RKO (cell line): ENCODE results near the gene MGAT3.
"Not testable (repeated sequence)": the region's sequence is repeated elsewhere in the genome, so short reads cannot be mapped to it uniquely, and the experiment has no call there.

Experiments used
- DNase-seq: peaks from one replicate; pipeline ENCODE4 v3.0.0-alpha.2; 2016; ENCODE audit warnings: low spot score

Gene MGAT3

GRCh38 chr22:39456522-39457197 lies at the start of gene MGAT3:
MGAT3 (plus strand) TSS chr22:39457012; CDS start chr22:39487348, 30,336 bp downstream.
- DNase-seq = no peak

- no peak for DNase-seq
Measured at GRCh38 chr22:39408173-39408572, 48.6 kb upstream of the MGAT3 start.

- DNase-seq = no peak
Measured at GRCh38 chr22:39408807-39409206, 48.0 kb upstream of the MGAT3 start.

GRCh38 chr22:39409516-39410029 lies 47.2 kb upstream of the MGAT3 start:
- DNase-seq = no peak

GRCh38 chr22:39410264-39410663 lies 46.5 kb upstream of the MGAT3 start:
- DNase-seq = no peak

- DNase-seq = not testable (repeated sequence)
Measured at GRCh38 chr22:39411828-39412365, 44.9 kb upstream of the MGAT3 start.

- DNase-seq = not testable (repeated sequence)
Measured at GRCh38 chr22:39413204-39413603, 43.6 kb upstream of the MGAT3 start.

- no peak for DNase-seq
Measured at GRCh38 chr22:39414377-39414776, 42.4 kb upstream of the MGAT3 start.

GRCh38 chr22:39414886-39415285 lies 41.9 kb upstream of the MGAT3 start:
- DNase-seq = no peak

GRCh38 chr22:39415506-39415905 lies 41.3 kb upstream of the MGAT3 start:
- DNase-seq = no peak

GRCh38 chr22:39416319-39416718 lies 40.5 kb upstream of the MGAT3 start:
- no peak for DNase-seq

GRCh38 chr22:39417641-39418040 lies 39.2 kb upstream of the MGAT3 start:
- DNase-seq = no peak

- no peak for DNase-seq
Measured at GRCh38 chr22:39418696-39419095, 38.1 kb upstream of the MGAT3 start.

- DNase-seq = no peak
Measured at GRCh38 chr22:39419096-39419495, 37.7 kb upstream of the MGAT3 start.

GRCh38 chr22:39419911-39420310 lies 36.9 kb upstream of the MGAT3 start:
- DNase-seq = no peak

- DNase-seq = no peak
Measured at GRCh38 chr22:39421691-39422090, 35.1 kb upstream of the MGAT3 start.

- DNase-seq = no peak
Measured at GRCh38 chr22:39422101-39422500, 34.7 kb upstream of the MGAT3 start.

GRCh38 chr22:39422721-39423120 lies 34.1 kb upstream of the MGAT3 start:
- DNase-seq = no peak

- no peak for DNase-seq
Measured at GRCh38 chr22:39423976-39424375, 32.8 kb upstream of the MGAT3 start.

- no peak for DNase-seq
Measured at GRCh38 chr22:39426380-39427043, 30.3 kb upstream of the MGAT3 start.

GRCh38 chr22:39427751-39428596 lies 28.8 kb upstream of the MGAT3 start:
- DNase-seq = no peak

- no peak for DNase-seq
Measured at GRCh38 chr22:39428597-39429071, 28.2 kb upstream of the MGAT3 start.
